GM21390 (cell line): ENCODE results near the gene FAM240B.

Source experiments
- ATAC-seq: cut with Tn5 transposase; IDR thresholded peaks from one replicate; pipeline ENCODE4 v1.9.1; 2021; ENCODE audit not compliant: unreplicated experiment

FAM240B gene

DNA sequence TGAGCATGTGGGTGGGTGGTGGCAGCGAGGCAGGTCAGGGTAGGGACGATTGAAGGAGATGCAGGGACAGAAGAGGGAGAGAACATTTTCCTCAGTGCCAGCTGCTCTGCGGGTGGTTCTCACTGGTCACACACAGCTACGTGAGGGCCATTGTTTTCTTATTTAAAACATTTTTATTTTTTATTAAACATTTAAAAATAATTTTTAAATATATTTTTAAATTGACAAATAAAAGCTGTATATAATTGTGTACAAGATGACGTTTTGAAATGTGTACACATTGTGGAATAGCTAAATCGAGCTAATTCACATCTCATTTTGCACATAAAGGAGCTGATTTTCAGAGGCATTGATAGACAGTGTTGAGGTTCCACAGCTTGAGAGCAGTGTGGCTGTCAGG lies 14.0 kb downstream of the FAM240B start:
- ATAC-seq: no peak

DNA sequence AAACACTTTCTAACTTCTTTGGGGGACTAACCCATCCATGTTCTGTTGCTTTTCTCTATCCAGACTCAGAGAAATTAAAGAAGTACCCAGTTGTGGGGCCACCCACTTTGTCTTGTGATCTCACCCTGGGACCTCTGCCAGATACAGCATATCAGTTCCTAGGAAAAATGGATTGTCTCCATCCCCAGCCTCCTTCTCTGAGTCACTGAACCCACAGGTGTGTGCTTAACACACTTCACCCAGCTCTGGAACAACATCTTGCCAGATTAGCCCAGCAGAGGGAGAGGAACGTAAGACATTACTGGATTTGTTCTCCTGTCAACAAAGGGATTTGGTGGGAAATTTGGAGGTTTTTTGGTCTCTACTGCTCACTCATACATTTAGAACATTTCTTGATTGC lies 19.2 kb downstream of the FAM240B start:
- no peak for ATAC-seq

- ATAC-seq: no peak
These were observed 20.6 kb downstream of the FAM240B start for GRCh38 chr9:38699337-38699736.

- ATAC-seq: no peak
These were observed 22.1 kb downstream of the FAM240B start for GRCh38 chr9:38697776-38698300.

DNA sequence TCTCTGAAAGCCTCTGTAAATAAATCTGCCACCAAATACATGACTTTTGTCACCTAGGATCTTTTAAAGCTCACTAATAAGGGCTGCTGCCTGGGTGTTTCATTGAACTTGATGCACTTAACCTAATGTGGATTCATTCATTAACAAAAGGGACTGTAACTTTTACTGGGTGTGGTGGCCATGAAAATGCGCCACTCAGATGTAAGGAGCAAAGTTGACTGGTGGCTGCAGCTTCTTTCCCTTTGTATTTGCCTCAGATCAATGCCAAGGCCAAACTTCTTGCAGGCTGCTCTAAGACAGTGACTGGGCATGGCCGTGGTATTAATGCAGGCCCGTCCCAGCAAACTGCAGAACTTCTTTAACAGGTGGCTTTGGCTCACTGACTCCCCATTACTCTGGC lies 22.9 kb downstream of the FAM240B start:
- ATAC-seq: no peak

- ATAC-seq: no peak
These were observed 25.3 kb downstream of the FAM240B start for GRCh38 chr9:38694676-38695075.

- ATAC-seq: no peak
These were observed 27.2 kb downstream of the FAM240B start for GRCh38 chr9:38692707-38693106.

- no peak for ATAC-seq
These were observed 29.4 kb downstream of the FAM240B start for GRCh38 chr9:38690574-38690973.

DNA sequence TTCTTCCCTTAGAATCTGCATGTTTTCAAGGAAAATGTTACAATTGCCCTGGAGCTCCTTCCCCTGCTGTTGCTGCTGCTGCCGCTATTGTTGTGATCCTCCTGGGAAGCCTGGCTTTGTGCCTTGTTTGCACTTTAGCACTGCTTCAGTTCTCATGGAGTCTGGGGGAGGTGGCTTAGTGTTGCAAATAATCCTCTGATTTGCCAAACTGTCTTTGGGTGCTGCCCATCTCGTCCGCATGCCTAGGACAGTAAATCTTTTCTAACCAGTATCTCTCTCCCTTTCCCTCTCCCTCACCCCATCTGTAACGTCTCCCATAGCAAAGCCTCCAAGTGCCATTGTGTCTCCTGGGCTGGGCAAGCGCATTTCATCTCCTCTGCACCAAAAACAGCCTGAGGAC lies 30.3 kb downstream of the FAM240B start:
- no peak for ATAC-seq

DNA sequence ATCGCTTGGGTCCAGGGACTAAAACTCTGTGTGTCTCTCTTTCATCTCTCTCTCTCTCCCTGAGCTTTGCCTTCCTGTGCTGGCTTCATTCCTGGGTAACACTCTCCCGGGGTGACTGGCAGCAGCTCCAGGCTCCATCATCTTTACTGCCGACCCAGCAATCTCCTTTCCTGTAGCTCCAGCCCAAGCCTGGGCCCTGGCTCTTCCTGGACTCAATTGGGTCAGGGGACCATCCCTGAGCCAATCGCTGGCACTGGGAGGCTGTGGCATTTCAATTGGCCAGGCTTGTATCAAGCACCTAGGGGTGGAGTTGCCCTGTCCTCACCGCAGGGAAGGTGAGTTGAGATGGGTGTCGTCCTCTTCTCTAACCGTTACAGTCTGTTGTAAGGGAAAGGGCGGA lies 31.9 kb downstream of the FAM240B start:
- no peak for ATAC-seq

- ATAC-seq: no peak
These were observed 32.5 kb downstream of the FAM240B start for GRCh38 chr9:38687389-38687842.

GRCh38 chr9:38686933-38687332 lies 33.0 kb downstream of the FAM240B start:
- ATAC-seq: no peak

- ATAC-seq: no peak
These were observed 34.4 kb downstream of the FAM240B start for GRCh38 chr9:38685535-38685934.

DNA sequence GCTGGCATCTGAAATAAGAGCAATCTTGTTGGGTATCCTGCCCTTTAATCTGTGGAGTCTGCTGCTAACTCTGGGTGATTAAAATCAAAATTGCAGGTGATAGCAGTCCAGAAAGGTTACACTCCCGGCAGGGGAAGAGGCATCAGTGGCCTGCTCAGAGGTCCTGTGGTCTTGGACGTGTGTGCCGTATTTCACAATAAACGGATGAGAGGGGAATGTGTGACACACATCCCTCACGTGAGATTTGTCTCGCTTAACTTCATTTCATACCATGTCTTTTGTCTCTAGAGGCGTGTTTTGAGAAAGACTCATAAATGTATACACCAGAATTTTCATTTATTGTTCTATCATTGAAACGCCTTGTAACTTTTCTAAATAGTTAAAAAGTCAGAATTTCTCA lies 36.6 kb downstream of the FAM240B start:
- no peak for ATAC-seq

- no peak for ATAC-seq
These were observed 37.2 kb downstream of the FAM240B start for GRCh38 chr9:38682713-38683112.

GRCh38 chr9:38681747-38682227 lies 38.1 kb downstream of the FAM240B start:
- ATAC-seq: no peak

GRCh38 chr9:38680837-38681445 lies 39.0 kb downstream of the FAM240B start:
- ATAC-seq: no peak

DNA sequence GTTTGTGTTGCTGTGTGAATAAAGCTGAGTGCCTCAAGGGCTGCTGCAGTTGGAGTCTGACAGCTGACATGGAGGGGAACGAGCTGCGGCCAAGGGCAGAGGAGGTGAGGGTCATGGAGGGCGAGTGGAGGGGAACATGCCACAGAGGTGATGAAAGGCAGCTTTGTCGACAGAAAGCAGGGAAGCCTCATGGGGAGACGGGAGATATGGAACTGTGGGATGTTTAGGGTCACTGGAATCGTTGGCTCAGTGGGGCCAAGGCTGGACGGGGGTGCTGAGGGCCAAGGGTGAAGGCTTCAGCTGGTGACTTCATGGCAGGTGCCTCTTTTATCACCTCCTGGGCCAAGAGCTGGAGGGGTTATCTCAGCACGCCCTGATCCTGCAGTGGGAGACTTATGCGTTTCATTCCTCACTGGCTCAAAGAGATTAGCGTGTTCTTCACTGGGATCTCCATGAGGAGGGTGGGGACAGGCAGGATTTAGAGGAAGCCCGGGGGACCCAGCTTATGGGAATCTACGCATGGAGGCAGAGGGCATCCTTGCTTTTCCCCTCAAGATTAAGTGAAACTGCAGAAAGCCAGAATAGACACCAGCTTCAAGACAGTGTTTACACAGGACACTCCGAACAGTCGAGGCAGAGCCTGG lies 42.2 kb downstream of the FAM240B start:
- no peak for ATAC-seq

- ATAC-seq: no peak
These were observed 44.1 kb downstream of the FAM240B start for GRCh38 chr9:38675831-38676230.

- no peak for ATAC-seq
These were observed 44.7 kb downstream of the FAM240B start for GRCh38 chr9:38675211-38675610.

- no peak for ATAC-seq
These were observed 46.3 kb downstream of the FAM240B start for GRCh38 chr9:38673399-38674193.

DNA sequence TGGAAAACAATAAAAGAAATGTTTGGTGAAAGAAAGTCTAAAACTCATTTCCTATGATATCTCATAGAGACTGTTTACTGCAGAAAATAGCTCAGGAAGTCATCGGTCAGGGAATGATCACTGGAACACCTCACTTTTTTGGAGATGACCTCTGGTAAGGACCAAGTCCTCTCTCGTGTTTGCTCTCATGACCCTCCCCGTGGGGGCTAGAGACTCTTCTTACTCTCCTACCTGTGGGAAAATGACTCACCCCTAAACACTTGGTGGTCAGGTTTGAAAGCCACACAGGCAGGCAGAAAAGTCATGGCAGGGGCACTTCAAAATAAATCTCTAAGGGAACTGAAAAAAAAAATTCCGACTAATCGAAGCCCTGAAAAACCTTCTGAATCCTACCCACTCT lies 48.2 kb downstream of the FAM240B start:
- ATAC-seq: no peak
